22Rv1 (cell line): Measurements from ENCODE around the gene SFTPD.

ENCODE experiments used
- H3K27ac ChIP-seq: fragments of 450-650 bp; 2 replicates; pipeline ENCODE4 v1.5.1; 2017
- CTCF ChIP-seq: fragments of 450-650 bp; IDR thresholded peaks from 2 replicates; pipeline ENCODE4 v1.5.1; 2017; ENCODE audit warnings: mild to moderate bottlenecking
- ZFX ChIP-seq: fragments of 450-650 bp; IDR thresholded peaks from 2 replicates; pipeline ENCODE4 v1.6.1; 2017; ENCODE audit warnings: antibody characterized with exemption, borderline replicate concordance

SFTPD gene

DNA sequence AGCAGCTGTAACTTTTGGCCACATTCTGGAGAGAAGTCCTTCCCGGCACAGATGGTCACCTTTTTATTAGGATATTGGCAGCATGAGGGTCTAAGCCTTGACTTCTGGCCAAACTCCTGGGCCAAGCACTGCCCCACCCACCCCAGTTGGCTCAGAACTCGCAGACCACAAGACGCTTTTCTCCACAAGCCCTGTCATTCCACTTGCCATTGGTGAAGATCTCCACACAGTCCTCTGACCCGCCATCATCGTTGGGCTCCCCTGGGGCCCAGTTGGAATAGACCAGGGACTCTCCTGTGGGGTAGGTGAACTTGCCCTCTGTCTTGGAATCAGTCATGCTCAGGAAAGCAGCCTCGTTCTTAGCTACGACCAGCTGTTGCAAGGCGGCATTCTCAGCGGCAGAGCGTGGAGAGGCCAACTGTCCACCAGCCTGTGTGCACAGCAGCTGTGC is 11.2 kb downstream of the SFTPD start:
- TF ChIP-seq ZFX (no peak), CTCF (no peak)
- no peak overlapping the region for H3K27ac ChIP-seq

- TF ChIP-seq ZFX (no peak), CTCF (no peak)
- no peak overlapping the region for H3K27ac ChIP-seq
These were observed 12.0 kb downstream of the SFTPD start for GRCh38 chr10:79936625-79937615.

DNA sequence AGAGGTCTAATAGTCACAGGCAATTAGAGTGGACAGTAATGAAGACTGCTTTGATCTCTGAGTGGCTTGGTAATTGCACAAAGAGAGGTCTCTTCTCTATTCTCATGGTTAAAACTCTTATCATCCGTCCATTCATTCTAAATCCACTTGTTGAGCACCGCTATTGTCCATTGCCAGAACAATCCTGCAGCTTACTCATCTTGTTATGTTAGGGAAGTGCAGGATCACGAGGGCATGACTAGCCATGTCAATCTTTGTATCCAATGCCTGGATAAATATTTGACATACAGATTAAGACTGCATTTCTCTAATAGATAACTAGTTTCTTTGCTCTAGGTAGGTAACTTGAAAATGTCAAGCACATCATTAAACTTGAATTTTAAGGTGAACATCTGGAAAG is 14.9 kb downstream of the SFTPD start:
- TF ChIP-seq ZFX (no peak), CTCF (no peak)
- peak overlapping the region; percentile 22; the same call in 1 of the 2 replicates for H3K27ac ChIP-seq

- H3K27ac ChIP-seq = no peak overlapping the region
- no peak for TF ChIP-seq ZFX
- TF ChIP-seq CTCF = no peak
These were observed 16.0 kb downstream of the SFTPD start for GRCh38 chr10:79932841-79933379.

DNA sequence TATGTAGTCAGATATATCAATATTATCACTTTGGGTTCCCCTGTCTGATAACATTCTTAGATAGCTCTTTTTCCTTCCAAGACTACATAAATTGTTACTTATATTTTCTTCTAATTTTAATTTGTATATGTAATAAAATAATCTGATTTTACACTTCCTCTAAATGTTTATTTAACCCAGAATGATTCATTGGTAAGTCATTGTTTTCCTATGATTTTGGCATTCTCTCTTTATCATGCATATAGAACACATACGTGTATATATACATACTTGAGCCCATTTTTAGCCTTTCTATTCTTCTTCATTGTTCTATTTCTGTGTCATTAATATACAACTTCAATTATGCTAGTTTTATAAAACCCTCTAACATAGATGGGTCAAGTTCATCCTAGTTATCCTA is 16.6 kb downstream of the SFTPD start:
- no peak for TF ChIP-seq ZFX
- no peak for TF ChIP-seq CTCF

GRCh38 chr10:79930751-79931150 is 18.2 kb downstream of the SFTPD start:
- no peak overlapping the region for H3K27ac ChIP-seq

More for the DNA sequence above, 16.6 kb downstream of the SFTPD start:
- no peak overlapping the region for H3K27ac ChIP-seq

More at GRCh38 chr10:79930751-79931150, 18.2 kb downstream of the SFTPD start:
- TF ChIP-seq CTCF (no peak), ZFX (no peak)
